T-cell (primary cell): ENCODE results near the gene OOSP1. TPM values are rescaled to one million over a fixed set of nuclear protein-coding genes. Genes with fewer than 3 reads are reported as not detected.
A peak's percentile ranks its signal among the peaks of the same experiment; 100 is the strongest.
"Not testable (repeated sequence)": the region's sequence is repeated elsewhere in the genome, so short reads cannot be mapped to it uniquely, and the experiment has no call there.

Experiments used
- ATAC-seq, 4 experiments: fragments of 200-7000 bp in 3 of 4; fragments of 150-1000 bp in 1 of 4; cut with Tn5 transposase; replicated peaks in 1 of 4; 1 replicate in 3 of 4; 2 replicates in 1 of 4; pipeline ENCODE4 v1.10.0; 2021; ENCODE audit warnings: moderate library complexity in 3 of 4, mild to moderate bottlenecking in 2 of 4, moderate number of reproducible peaks in 1 of 4
- CTCF ChIA-PET, 2 donors: fragments of 300-600 bp; sonication (Branson Sonifier 250); formaldehyde crosslinking; loops; one replicate each; lab custom pipeline; 2022; ENCODE audit warnings: antibody characterized with exemption in 2 of 2; lab: Charles Lee
- POLR2A ChIA-PET, 2 donors: fragments of 300-600 bp; sonication (Branson Sonifier 250); formaldehyde crosslinking; loops; one replicate each; lab custom pipeline; 2022; ENCODE audit warnings: antibody characterized with exemption in 2 of 2; lab: Charles Lee
- DNase-seq, 35 experiments: peaks; one replicate each; pipeline versions ENCODE4 v3.0.0 to v3.0.0-alpha.2; 2013 to 2023
- H3K27ac ChIP-seq: one replicate; pipeline ENCODE4 v1.5.1; 2013; ENCODE audit warnings: low read length
- H3K27me3 ChIP-seq, 2 experiments: replicated peaks in 1 of 2; 1 replicate in 1 of 2; 2 replicates in 1 of 2; pipeline versions ENCODE4 v1.6.1 to v1.7.0; 2013; ENCODE audit warnings: low read length in 1 of 2, mixed read lengths in 1 of 2; ENCODE audit not compliant: control insufficient read depth in 2 of 2, insufficient read depth in 2 of 2; ENCODE audit errors: extremely low read depth in 1 of 2
- H3K36me3 ChIP-seq, 2 donors: 1 replicate in 1 of 2; 2 replicates in 1 of 2; pipeline versions ENCODE4 v1.6.1 to v1.7.0; 2013; ENCODE audit warnings: low read length in 1 of 2; ENCODE audit not compliant: control insufficient read depth in 2 of 2, insufficient read depth in 1 of 2; ENCODE audit errors: extremely low read depth in 1 of 2
- H3K4me1 ChIP-seq, 2 experiments: 1 replicate in 1 of 2; 2 replicates in 1 of 2; pipeline versions ENCODE4 v1.6.1 to v1.7.0; 2013; ENCODE audit warnings: low read length in 2 of 2, mixed read lengths in 1 of 2; ENCODE audit not compliant: insufficient read depth in 2 of 2, control insufficient read depth in 1 of 2; ENCODE audit errors: extremely low read depth in 1 of 2
- H3K4me3 ChIP-seq, 2 donors: 1 replicate in 1 of 2; 2 replicates in 1 of 2; pipeline versions ENCODE4 v1.5.1 to v1.7.0; 2013; ENCODE audit warnings: mild to moderate bottlenecking in 2 of 2, low read length in 1 of 2, moderate library complexity in 1 of 2; ENCODE audit not compliant: control insufficient read depth in 1 of 2; ENCODE audit errors: extremely low read depth in 1 of 2
- H3K9me3 ChIP-seq: 2 replicates; pipeline ENCODE4 v1.7.0; 2013
- H3K27ac Mint-ChIP-seq, 2 donors: one replicate each; pipeline ENCODE4 v1.8.0; 2020 to 2021; ENCODE audit warnings: mild to moderate bottlenecking in 2 of 2, mixed read lengths in 2 of 2
- H3K27me3 Mint-ChIP-seq, 2 donors: one replicate each; pipeline ENCODE4 v1.8.0; 2021 to 2022; ENCODE audit warnings: mixed read lengths in 2 of 2
- H3K36me3 Mint-ChIP-seq: one replicate; pipeline ENCODE4 v1.8.0; 2021; ENCODE audit warnings: mixed read lengths
- H3K4me1 Mint-ChIP-seq, 3 donors: one replicate each; pipeline ENCODE4 v1.8.0; 2020 to 2022; ENCODE audit warnings: mixed read lengths in 3 of 3, mild to moderate bottlenecking in 1 of 3
- H3K4me3 Mint-ChIP-seq, 3 donors: one replicate each; pipeline ENCODE4 v1.8.0; 2020 to 2022; ENCODE audit warnings: mild to moderate bottlenecking in 3 of 3, mixed read lengths in 3 of 3, moderate library complexity in 3 of 3
- H3K9me3 Mint-ChIP-seq, 3 donors: one replicate each; pipeline ENCODE4 v1.8.0; 2020 to 2022; ENCODE audit warnings: mixed read lengths in 3 of 3
- WGBS: methylation state at CpG from one replicate; pipeline ENCODE4 v1.1.5; 2013; ENCODE audit warnings: missing lambda C conversion rate; ENCODE audit not compliant: insufficient coverage; 5-methylcytosine and 5-hydroxymethylcytosine counted together
- total RNA-seq, 35 experiments: library from RNA in 6 of 35; stranded (reverse) in 6 of 35; fragments of 120-200 nt in 1 of 35; gene quantifications; one replicate each; pipeline versions ENCODE4 v1.2.1 to v1.2.4 and lab custom pipeline; 2013 to 2026

OOSP1 gene
- total RNA-seq, 5 donors from 2014 or later (not counting 1 experiment from before 2014, with no cell fraction given): not detected

- H3K36me3 Mint-ChIP-seq: no peaks in the 10 kb centered on the region
- Histone ChIP-seq H3K27me3 (no peaks in the 10 kb centered on the region), H3K4me3 (no peak overlapping the region), H3K9me3 (no peaks in the 10 kb centered on the region), H3K36me3 (no peaks in the 10 kb centered on the region), H3K4me1 (no peaks in the 10 kb centered on the region), H3K27ac (no peak overlapping the region)
- ATAC-seq: no peak
- H3K9me3 Mint-ChIP-seq: no peaks in the 10 kb centered on the region
- ChIA-PET CTCF (no interaction called here), POLR2A (interaction anchor here in 1 of 2 donors (0.6 kb wide), 1 partner anchor 137 kb away, joined by 3 read pairs; no protein-coding TSS in a partner anchor)
- no peak overlapping the region for H3K4me3 Mint-ChIP-seq
- no CpG with 5 or more reads among the region's 6 CpGs for WGBS
- H3K27me3 Mint-ChIP-seq: peaks cover 1 to 4% of the 10 kb centered on the region in 2 donors
- H3K27ac Mint-ChIP-seq: no peak overlapping the region
- H3K4me1 Mint-ChIP-seq: no peaks in the 10 kb centered on the region
- DNase-seq: no peak
Observed at GRCh38 chr11:59900366-59901126, 37.7 kb upstream of the OOSP1 start.

- no peaks in the 10 kb centered on the region for H3K27me3 ChIP-seq
- DNase-seq (no peak), ATAC-seq (no peak)
- no peak overlapping the region for H3K27ac Mint-ChIP-seq
- CTCF ChIA-PET: no interaction called here
- H3K9me3 Mint-ChIP-seq: peaks cover 0 to 4% (median 0%) of the 10 kb centered on the region in 3 donors
- no CpG with 5 or more reads among the region's 1 CpG for WGBS
- no peaks in the 10 kb centered on the region for H3K36me3 ChIP-seq
- no peaks in the 10 kb centered on the region for H3K36me3 Mint-ChIP-seq
- H3K27me3 Mint-ChIP-seq: peaks cover 1 to 3% of the 10 kb centered on the region in 2 donors
- H3K4me3 Mint-ChIP-seq: no peak overlapping the region
- H3K4me1 ChIP-seq: no peaks in the 10 kb centered on the region
- H3K4me1 Mint-ChIP-seq: no peaks in the 10 kb centered on the region
- no peaks in the 10 kb centered on the region for H3K9me3 ChIP-seq
- no peak overlapping the region for H3K27ac ChIP-seq
- H3K4me3 ChIP-seq: no peak overlapping the region
- POLR2A ChIA-PET: no interaction called here
Observed at GRCh38 chr11:59901306-59901705, 36.9 kb upstream of the OOSP1 start.

GRCh38 chr11:59903569-59903968 is 34.7 kb upstream of the OOSP1 start:
- H3K27me3 Mint-ChIP-seq, H3K4me3 Mint-ChIP-seq, ATAC-seq, H3K4me1 Mint-ChIP-seq, H3K36me3 ChIP-seq, POLR2A ChIA-PET, H3K4me1 ChIP-seq, CTCF ChIA-PET, DNase-seq, H3K27ac ChIP-seq, H3K27me3 ChIP-seq, H3K4me3 ChIP-seq, H3K36me3 Mint-ChIP-seq, H3K27ac Mint-ChIP-seq, H3K9me3 ChIP-seq: not testable (repeated sequence)
- WGBS: no CpG with 5 or more reads among the region's 2 CpGs
- H3K9me3 Mint-ChIP-seq: peaks cover 0 to 10% (median 3%) of the 10 kb centered on the region in 3 donors

GRCh38 chr11:59918480-59918879 is 19.8 kb upstream of the OOSP1 start:
- peaks cover 22 to 41% (median 27%) of the 10 kb centered on the region in 3 donors for H3K9me3 Mint-ChIP-seq
- CTCF ChIA-PET: interaction anchor here in 1 of 2 donors (1.1 kb wide), 1 partner anchor 95 kb away, joined by 3 read pairs; no protein-coding TSS in a partner anchor
- Histone ChIP-seq H3K4me1 (no peaks in the 10 kb centered on the region), H3K9me3 (peaks cover 4% of the 10 kb centered on the region), H3K36me3 (no peaks in the 10 kb centered on the region), H3K27me3 (no peaks in the 10 kb centered on the region), H3K27ac (no peak overlapping the region), H3K4me3 (no peak overlapping the region)
- no peak overlapping the region for H3K27ac Mint-ChIP-seq
- H3K36me3 Mint-ChIP-seq: peaks cover 10% of the 10 kb centered on the region
- no peak overlapping the region for H3K4me3 Mint-ChIP-seq
- no CpG with 5 or more reads among the region's 2 CpGs for WGBS
- peaks cover 3% of the 10 kb centered on the region in 2 donors for H3K27me3 Mint-ChIP-seq
- no peaks in the 10 kb centered on the region for H3K4me1 Mint-ChIP-seq
- DNase-seq: no peak
- POLR2A ChIA-PET: no interaction called here
- no peak for ATAC-seq

GRCh38 chr11:59918987-59919589 is 19.1 kb upstream of the OOSP1 start:
- ChIA-PET POLR2A (no interaction called here), CTCF (interaction anchor here in 1 of 2 donors (1.1 kb wide), 1 partner anchor 96 kb away, joined by 3 read pairs; no protein-coding TSS in a partner anchor)
- Histone ChIP-seq H3K27ac (no peak overlapping the region), H3K36me3 (no peaks in the 10 kb centered on the region), H3K4me3 (no peak overlapping the region), H3K27me3 (no peaks in the 10 kb centered on the region), H3K9me3 (peaks cover 7% of the 10 kb centered on the region), H3K4me1 (no peaks in the 10 kb centered on the region)
- Mint-ChIP-seq H3K36me3 (peaks cover 10% of the 10 kb centered on the region), H3K27me3 (peaks cover 3% of the 10 kb centered on the region in 2 donors), H3K9me3 (peaks cover 25 to 45% (median 27%) of the 10 kb centered on the region in 3 donors), H3K4me1 (no peaks in the 10 kb centered on the region), H3K4me3 (no peak overlapping the region), H3K27ac (no peak overlapping the region)
- peak in 2 of 35 experiments; percentile 3 to 28 for DNase-seq
- ATAC-seq: no peak
- no CpG with 5 or more reads among the region's 3 CpGs for WGBS

- Mint-ChIP-seq H3K9me3 (peaks cover 25 to 68% (median 52%) of the 10 kb centered on the region in 3 donors), H3K36me3 (peaks cover 12% of the 10 kb centered on the region), H3K27me3 (peaks cover 0 to 10% of the 10 kb centered on the region in 2 donors), H3K27ac (no peak overlapping the region), H3K4me1 (no peaks in the 10 kb centered on the region), H3K4me3 (no peak overlapping the region)
- POLR2A ChIA-PET: no interaction called here
- DNase-seq (peak in 1 of 35 experiments; percentile 6), ATAC-seq (no peak)
- no peaks in the 10 kb centered on the region for H3K36me3 ChIP-seq
- CTCF ChIA-PET: no interaction called here
- no peak overlapping the region for H3K4me3 ChIP-seq
- no peaks in the 10 kb centered on the region for H3K4me1 ChIP-seq
- H3K27ac ChIP-seq: no peak overlapping the region
- H3K27me3 ChIP-seq: peaks cover 0 to 4% of the 10 kb centered on the region in 2 experiments
- H3K9me3 ChIP-seq: peaks cover 7% of the 10 kb centered on the region
- WGBS: no CpG with 5 or more reads among the region's 6 CpGs
Observed at GRCh38 chr11:59923813-59924212, 14.4 kb upstream of the OOSP1 start.
